NCI-H2107 treated with DMSO at 0.1 percent for 48 hours (cell line): ENCODE data around the gene TEAD3.

Source experiments
- DNase-seq: peaks from one replicate; lab custom pipeline; 2025; ENCODE audit not compliant: unreplicated experiment; lab: John Stamatoyannopoulos, UW

The TEAD3 gene

DNA sequence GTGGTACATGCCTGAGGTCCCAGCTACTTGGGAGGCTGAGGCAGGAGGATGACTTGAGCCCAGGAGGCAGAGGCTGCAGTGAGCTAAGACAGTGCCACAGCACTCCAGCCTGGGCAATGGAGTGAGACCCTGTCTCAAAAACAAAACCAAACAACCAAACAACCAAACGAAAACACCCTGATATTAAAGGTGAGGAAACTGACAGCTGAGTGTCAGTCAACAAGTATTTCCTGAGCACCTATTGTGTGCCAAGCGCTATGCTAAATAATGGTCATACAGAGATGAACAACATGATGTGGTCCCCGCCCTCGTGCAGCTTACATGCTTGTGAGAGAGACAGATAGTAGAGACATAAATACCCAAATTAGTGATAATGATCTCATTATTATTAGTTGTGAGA, 17.7 kb upstream of the TEAD3 start:
- DNase-seq = no peak

DNA sequence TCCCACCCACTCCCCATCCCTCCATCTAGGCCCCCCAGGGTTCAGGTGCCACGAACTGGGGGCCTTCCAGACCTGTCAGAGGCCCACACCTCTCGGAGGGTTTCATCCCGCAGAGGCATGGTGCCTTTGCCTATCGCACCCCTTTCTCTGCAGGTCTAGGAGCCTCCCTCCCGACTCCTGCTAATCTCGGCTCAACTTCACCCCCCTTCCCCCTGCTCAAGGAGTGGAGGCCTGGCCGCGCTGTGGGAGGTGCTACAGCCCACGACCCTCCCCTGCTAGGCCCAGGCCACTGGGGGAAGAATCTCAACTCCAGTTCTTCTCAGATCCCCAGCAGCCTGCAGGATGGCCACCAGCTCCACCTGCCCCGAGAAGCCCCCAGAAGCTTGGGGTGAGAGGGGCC, 15.9 kb upstream of the TEAD3 start, which contains the start of gene TULP1:
Gene TULP1, minus strand, starts transcription at position 157 of the 400 bp plus-strand sequence. Its CDS starts 38 bp downstream, at position 119.
- no peak for DNase-seq

DNA sequence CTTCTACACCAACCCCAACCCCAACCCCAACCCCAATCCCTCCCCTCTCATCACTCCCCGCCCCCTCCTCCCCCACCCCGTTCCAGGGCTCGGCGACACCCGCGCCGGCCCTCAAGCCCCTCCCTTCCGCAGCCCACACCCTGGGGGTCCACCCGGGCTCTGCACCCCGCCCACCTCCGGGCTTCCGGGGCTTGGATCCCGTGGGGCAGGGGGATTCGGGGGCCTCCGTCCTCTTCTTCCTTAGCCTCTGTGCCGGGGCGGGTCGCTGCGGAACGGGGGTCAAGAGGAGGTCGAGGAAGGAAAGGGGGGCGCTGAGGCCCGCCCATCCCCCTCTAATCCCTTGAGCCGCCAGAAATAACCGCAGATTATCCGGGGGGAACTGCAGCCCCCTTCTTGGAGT, 15.1 kb upstream of the TEAD3 start:
- DNase-seq = no peak

DNA sequence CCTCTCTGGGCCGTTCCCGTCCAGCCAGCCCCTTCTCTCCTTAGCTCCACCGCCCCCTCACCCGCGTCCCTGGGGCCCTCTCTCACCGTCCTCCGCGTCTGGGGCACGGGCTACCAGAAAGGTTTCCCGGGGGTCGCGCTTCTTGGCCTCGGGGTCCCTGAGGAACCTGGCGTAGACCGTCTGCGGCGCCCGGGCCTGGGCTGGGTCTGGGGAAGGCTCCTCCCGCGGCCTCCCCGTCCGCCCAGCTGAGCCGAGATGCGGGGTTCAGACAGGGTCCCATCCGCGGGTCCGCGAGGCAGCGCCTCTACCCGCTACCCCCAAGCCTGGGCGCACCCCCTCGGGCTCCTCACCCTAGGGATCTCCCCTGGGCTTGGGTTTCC, 14.7 kb upstream of the TEAD3 start:
- DNase-seq = no peak

DNA sequence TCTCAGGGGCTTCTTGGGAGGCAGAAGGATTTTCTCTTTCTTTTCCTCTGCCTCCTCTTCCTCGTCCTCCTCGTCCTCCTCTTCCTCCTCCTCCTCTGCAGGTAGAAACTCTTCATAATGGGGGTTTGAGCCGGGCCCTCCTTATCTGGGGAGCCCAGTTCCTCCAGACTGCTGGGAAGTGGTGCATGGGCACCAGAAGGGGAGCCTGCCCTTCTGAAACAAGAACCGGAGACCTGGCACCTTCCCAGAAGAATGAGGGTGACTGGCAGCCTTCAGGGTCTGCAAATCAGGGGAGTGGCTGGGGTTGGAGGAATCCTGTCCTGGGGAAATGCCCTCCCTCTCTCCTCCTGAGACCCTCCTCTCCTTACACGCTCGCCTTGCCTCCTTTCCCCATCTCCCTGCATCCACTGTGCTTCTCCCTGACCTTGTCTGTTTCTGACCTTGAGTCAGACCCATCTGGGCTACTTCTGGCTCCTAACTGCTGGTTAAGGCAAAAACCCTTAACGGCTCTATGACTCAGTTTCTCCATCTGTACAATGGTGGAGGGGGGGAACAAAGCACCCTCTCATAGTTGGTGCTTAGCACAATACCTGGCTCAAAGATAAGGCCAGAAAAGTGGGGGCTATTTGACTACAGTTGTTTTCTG, 14.2 kb upstream of the TEAD3 start:
- no peak for DNase-seq

DNA sequence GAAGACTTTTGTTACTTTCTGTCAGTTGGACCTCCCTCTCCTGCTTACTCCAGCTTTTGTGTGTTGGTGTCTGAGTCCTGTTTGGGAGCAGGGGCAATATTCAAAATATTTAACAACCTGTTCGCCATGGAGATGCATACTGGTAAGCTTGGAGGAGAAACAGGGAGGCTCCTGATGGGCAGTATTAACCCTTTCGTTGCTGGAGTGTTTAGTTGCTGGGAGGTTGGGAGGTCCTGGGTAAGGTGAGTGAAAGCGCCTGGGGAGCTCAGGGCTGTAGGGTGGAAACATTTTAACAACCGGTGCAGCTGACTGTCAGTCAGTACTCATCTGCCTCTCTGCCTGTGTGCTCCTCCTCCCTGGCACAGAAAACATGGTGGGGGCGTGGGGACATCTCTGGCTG, 11.7 kb upstream of the TEAD3 start:
- no peak for DNase-seq

DNA sequence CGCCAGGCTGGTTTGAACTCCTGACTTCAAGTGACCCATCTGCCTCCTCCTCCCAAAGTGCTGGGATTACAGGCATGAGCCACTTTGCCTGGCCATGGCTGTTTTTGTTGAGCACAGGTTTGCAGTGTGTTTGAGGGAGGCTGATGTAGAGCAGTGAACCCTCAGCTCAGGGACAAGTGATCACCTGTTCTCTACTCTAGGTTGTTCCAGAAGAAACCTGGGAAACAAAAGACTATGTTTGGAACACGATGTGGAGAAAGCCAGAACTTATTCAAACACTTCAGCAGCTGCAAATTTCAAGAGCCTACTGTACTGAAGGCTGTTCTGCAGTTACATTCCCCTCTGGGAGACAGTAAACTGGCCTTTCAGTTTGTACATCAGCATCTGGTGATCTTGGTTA, 11.1 kb upstream of the TEAD3 start:
- peak; percentile 5 for DNase-seq

DNA sequence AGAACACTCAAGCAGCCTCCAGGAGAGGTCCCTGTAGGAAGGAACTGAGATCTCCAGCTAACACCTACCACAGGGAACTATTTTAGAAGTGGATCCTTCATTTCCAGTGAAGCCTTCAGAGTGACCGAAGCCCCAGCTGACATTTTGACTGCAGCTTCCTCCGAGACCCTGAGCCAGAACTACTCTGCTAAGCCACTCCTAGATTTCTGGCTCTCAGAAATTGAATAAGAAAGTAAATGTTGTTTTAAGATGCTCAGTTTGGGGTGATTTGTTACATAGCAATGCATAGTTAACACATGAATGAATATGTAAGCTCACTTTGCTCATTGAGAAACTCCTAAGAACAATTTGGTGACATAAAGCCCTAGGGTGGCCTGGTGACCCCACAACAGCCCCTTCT, 10.3 kb upstream of the TEAD3 start:
- DNase-seq = no peak

DNA sequence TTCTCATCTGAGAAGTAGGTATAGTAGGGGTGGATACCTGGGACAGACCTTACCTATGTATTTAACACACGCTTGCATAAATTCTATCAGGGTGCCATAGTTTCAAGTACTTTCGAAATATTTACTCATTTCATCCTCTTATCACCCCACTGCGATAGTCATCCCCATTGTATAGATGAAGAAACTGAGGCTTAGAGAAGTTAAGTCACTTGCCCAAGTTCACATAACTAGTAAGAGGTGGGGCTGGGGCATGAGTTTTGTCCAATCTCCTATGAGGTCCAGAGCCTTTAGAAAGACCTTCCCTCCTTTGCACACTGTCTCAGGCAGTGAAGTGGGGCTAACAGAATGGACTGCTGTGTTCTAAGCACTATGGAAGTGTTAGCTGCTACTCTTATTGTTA, 9.7 kb upstream of the TEAD3 start:
- DNase-seq = no peak

DNA sequence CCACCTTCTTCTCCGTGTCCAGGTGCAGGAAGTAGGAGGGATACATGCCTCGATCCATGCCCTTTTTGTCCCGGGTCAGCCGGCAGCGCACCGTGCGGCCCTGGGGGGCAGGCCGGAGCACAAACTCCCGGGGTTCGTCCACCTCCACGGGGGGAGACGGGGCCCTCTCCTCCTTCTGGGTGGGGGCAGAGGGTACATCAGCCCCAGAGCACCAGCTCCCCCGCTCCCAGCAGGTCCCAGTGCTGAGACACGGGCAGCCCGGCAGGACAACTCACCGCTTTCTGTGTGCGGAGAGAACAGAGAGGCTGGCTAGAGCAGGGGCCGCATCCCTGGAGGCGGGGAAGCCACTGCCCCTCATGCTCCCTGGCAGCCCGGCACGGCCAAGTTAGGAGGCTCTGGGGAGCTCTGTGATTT, 9.1 kb upstream of the TEAD3 start:
- DNase-seq = no peak

DNA sequence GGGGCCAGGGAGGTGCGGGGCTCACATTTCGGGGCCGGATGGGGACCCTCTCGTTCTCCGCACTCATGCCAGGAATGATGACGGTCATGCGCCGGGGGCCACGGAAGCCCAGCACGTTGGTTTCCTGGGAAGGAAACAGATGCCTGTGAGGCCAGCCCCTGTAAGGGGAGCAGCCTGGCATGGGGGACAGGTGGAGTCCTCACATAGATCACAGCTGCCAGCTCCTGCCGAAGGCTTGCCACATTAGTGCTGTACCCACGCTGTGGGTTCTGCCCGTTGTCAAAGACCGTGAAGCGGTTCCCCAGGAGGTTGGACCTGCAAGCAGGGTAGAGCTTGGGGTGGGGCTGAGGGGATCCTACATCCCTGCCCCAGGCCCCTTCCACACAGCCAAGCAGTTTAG, 6.7 kb upstream of the TEAD3 start:
- peak; percentile 4 for DNase-seq

DNA sequence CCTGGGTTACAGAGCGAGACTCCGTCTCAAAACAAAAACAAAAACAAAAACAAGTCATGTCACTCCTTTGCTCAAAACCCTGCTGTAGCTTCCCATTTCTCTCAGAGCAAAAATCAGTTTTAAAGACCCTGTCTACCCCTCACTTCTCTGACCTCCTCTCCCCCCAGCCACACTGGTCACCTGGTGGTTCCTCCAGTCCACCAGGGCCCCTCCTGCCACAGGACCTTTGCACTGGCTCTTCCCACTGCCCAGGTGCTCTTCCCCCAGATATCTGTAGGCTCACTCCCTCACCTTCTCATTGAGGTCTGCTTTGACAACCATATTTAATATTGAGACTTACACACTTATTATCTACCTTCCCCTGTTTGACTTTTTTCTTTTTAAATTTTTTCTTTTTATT, 4.9 kb upstream of the TEAD3 start:
- no peak for DNase-seq

DNA sequence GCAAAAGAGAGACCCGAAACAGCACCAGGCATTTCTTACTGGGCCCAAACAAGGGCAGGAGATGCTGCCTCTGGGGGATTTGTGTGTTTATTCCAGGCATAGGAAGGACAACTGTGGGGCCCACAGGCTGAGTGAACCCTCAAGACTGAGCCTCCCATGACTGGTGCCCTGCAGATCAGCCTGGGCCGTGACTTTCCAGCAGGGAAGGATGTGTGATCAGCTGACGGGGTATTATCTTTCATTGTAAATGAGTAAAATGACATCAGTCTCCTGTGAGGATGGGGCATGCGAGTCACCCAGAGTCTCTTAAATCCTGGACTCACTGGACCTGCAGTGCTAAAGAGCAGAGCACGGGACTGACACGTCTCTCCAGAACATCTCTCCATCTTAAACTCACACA, 3.9 kb upstream of the TEAD3 start:
- no peak for DNase-seq

DNA sequence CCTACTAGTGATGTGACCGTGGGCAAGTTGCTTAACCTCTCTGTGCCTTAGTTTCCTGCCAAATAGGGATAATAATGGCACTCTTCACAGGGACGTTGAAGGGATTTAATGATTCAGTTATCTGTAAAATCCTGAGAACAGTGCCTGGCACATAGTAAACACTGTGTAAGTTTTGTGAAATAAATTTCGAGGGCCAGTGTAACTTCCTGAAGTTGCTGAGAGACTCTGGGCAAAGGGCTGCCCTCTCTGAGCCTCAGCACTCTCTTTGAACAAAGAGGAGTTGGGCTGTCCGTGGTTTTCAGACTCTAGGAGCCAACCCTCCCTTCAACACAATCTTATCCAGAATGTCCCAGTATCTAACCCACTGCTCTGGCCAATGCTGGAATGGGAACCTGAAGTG, 2.5 kb upstream of the TEAD3 start:
- no peak for DNase-seq

DNA sequence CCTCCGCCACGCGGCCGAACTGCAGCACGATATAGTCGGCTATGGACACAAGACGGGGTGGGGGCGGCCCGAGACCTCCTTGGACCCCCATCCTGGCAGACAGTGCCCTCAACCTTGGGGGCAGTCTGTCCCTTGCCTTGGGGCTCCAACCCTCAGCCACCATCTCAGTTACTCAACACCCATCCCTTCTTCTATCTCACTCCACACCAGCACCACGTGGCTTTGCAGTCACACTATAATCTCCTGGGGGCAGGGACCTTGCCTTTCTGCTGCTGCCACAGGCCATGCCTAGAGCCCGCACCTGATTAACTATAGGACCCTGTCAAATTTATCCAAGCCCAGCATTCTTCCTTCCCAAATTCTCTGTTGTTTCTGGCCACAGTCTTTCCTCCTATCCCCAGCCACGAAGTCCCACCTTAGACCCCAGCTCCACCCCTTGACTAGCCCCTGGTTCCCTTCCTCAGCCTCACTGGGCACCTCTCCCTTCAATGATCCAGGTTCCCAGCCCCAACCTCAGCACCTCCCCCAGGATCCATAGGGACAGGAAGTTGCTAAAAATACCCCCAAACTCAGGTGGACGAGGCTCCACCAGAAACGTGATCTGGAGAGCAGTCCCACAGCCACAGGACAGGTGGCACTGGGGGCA, 1.7 kb upstream of the TEAD3 start:
- DNase-seq = no peak

DNA sequence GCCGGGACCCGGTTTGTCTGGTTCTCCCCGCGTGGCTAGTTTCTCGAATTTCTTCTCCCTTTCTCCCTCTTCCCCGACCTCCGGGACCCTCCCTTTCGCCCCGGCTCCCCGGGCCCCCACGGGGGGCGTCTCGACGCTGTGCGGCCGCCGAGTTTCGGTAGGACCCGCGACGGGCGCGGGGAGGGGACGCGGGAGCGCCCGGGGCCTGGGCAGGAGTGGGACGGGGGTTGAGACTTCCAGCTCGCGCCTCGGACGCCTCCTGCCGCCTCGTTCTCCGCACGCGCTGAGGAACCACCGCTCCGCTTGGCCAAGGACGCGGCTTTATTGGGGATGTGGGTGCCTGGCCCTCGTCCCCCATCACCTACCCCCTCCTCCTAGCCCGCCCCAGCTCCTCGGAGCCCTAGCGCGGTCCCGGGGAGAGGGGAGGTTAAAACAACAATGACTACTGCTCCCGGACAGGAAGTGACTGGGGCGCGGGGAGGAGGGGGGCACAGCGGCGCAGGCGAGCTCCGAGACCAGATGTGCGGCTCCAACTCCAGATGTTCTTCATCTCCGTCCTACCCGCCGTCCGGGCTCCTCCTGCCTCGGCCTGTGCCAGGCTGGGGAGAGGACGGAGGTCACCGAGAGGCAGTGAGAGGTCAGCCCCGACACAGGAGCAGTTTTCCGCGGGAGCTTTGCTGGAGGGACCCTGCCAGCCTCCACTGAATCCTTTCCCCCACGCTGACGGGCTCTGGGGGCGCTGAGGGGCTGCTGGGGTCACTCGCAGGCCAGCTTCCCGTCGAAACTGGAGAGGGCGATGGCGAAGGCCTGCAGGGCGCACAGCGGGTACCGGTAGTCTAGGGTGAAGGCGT, 917 bp upstream of the TEAD3 start:
- no peak for DNase-seq

DNA sequence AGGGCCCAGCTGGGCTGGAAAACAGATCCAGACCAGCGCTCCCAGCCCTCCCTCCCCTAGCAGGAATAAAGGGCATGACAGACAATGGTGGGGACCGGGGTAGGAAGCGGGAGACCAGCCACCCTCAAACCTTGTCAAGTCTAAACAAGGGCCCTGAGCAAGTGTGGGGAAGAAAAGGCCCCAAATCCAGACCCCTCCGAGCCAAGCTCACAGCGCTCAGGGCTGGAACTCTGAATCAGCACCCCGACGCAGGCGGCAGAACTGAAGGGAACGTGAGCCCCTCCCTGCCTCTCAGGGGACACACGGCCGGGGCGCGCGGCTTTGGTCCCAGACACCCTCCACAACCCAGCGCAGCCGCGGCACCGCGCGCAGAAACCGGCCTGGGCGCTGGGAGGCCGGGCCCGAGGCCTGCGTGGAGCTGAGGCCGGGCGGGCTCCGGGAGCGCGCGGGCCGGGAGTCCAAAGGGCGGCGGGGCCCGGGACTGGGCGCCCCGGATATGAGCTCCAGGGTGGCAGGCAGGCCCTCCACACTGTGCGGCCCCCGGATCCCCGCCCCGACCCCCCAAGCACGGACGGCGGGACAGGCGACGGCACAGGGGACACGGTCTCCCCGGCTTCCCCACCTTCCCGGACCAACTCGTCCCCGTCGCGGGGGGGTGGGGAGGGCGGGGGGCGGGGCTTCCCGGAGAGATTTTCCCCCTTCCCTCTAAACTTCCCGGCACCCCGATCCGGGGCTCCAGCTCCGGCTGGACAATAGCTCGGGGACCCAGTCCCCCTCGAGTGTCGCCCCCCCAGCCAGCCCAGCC, 641 bp downstream of the TEAD3 start:
- DNase-seq = no peak

DNA sequence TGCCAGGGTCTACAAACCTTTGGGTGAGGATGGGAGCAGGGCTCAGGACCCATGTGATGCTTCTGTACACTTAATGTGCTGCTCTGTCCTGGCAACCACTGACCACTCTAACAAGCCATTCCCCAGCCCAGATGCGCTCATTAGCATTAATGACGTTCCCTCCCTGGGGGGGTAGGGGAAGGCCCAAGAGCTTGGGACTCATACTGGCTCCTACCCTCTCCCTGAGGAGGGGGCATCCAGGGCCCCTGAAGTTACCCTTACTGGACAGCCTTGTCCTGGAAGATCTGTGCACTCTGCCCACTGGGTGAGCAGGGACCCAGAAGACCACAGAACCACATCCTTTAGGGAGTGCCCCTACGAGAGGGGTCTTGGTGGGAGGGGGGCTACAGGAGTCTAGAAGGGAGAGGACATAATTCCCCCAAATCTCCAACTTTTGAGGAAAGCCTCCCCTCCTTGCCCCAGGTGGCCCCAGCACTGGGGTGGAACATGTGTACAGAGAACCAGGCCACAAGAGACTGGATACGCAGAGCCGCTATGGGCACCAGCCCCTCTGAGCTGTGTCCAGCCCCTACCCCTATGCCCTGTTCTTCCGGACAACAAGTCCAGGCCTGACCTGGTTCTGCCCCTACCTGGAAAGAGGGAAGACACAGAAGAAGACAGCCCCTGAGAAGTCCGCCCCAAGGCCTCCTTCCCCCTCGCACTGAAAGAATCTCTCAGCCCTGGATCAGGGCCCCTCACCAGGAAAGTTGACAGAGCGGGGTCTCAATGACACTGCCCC, 1.4 kb downstream of the TEAD3 start:
- DNase-seq = no peak

DNA sequence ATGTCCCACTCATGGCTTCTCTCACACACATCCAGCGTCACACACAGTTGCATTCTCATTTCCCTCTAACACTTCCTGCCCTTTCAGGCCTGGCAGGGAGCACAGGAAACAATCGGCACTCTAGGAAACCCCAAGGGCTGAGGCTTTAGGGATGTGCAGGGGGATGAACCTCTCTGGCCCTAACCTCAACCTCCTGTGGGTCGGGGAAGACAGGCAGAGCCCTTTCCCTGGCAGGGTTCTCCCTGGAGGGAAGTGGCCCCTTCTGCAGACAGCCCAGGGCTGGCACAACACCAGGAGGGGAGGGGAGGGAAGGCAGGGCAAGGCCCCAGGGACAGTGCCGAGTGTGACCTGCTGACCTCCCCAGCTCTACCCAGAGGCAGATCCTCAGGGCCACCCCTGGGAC, 2.7 kb downstream of the TEAD3 start:
- DNase-seq = no peak

DNA sequence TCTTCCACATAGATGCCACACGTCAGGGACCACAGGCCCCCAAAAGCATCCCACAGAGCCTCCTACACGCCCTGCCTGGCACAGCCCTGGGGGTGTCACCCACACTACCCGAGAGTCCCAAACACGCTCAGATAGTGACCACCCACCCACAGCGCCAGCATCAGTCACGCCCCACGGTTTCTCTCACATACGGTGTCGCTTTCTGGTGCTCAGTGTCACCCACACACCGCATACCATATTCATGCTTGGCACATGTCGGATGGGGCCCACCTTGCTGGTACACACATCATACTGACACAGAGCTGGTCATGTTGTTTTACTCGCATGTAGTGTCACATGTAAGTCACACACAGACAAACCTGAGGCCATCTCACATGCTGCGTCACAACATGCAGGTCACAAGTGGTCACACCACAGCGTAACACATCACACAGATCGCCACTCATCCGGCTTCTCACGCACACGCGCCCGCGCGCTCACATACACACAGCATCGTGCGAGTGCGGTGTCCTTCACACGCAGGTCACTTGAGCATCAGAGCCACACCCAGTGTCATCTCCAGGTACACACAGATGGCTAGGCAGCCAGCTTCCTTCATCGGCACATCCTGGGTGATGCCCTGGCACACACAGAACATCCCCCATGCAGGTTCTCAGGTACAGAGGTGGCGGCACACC, 3.4 kb downstream of the TEAD3 start:
- no peak for DNase-seq
